Measurements from ENCODE around the gene DDX55. TPM values are rescaled to one million over a fixed set of nuclear protein-coding genes. Genes with fewer than 3 reads are reported as not detected.

DDX55 gene
- total RNA-seq, 1 experiment from 2014 or later, result 45.4 TPM

- CTCF ChIA-PET, result no interaction called here
- H3K4me3 ChIP-seq (ENCODE audit: low read depth, low read length), result no peak overlapping the region
- H3K4me1 Mint-ChIP-seq (ENCODE audit: low read depth, unreplicated experiment), result no peaks in the 10 kb centered on the region
- no peak overlapping the region for H3K27ac Mint-ChIP-seq (ENCODE audit: unreplicated experiment)
- H3K36me3 Mint-ChIP-seq (ENCODE audit: insufficient read depth, unreplicated experiment), result peaks cover 50% of the 10 kb centered on the region
- intact Hi-C loops (cut with micrococcal nuclease; ENCODE audit: unreplicated experiment), result no loop called here
- DNase-seq, result no peak
- no TSS peak for BruUV-seq (replicated peaks)
- TF ChIP-seq CTCF (IDR thresholded peaks at IDR 0.05; ENCODE audit: insufficient read depth in 1 of 2, low read depth in 1 of 2, low read length in 1 of 2, severe bottlenecking in 1 of 2, unreplicated experiment in 1 of 2), result no peak
- no peaks in the 10 kb centered on the region for H3K36me3 ChIP-seq (ENCODE audit: control insufficient read depth, insufficient read depth, low read length)
- H3K9me3 ChIP-seq, result no peaks in the 10 kb centered on the region
- POLR2A ChIA-PET, result interaction anchor here (0.5 kb wide), 1 partner anchor 23 kb away, joined by 3 read pairs; no protein-coding TSS in a partner anchor
- no peaks in the 10 kb centered on the region for H3K27me3 ChIP-seq (replicated peaks; ENCODE audit: control insufficient read depth, insufficient read depth, low read length)
- H3K9me3 Mint-ChIP-seq (ENCODE audit: unreplicated experiment), result no peaks in the 10 kb centered on the region
- H3K4me1 ChIP-seq, result no peaks in the 10 kb centered on the region
- H3K27me3 Mint-ChIP-seq (ENCODE audit: insufficient read depth, unreplicated experiment), result no peaks in the 10 kb centered on the region
- no peak overlapping the region for H3K4me3 Mint-ChIP-seq (ENCODE audit: unreplicated experiment)
Observed at GRCh38 chr12:123655420-123655819, 53.5 kb downstream of the DDX55 start.

GRCh38 chr12:123656392-123656791 lies 54.5 kb downstream of the DDX55 start:
- no peaks in the 10 kb centered on the region for H3K27me3 Mint-ChIP-seq (ENCODE audit: insufficient read depth, unreplicated experiment)
- ChIA-PET CTCF (no interaction called here), POLR2A (no interaction called here)
- Histone ChIP-seq H3K36me3 (ENCODE audit: control insufficient read depth, insufficient read depth, low read length) (no peaks in the 10 kb centered on the region), H3K4me3 (ENCODE audit: low read depth, low read length) (no peak overlapping the region), H3K9me3 (no peaks in the 10 kb centered on the region), H3K4me1 (no peaks in the 10 kb centered on the region), H3K27me3 (replicated peaks; ENCODE audit: control insufficient read depth, insufficient read depth, low read length) (no peaks in the 10 kb centered on the region)
- DNase-seq, result no peak
- no peaks in the 10 kb centered on the region for H3K4me1 Mint-ChIP-seq (ENCODE audit: low read depth, unreplicated experiment)
- no peak for TF ChIP-seq CTCF (IDR thresholded peaks at IDR 0.05; ENCODE audit: insufficient read depth in 1 of 2, low read depth in 1 of 2, low read length in 1 of 2, severe bottlenecking in 1 of 2, unreplicated experiment in 1 of 2)
- H3K9me3 Mint-ChIP-seq (ENCODE audit: unreplicated experiment), result no peaks in the 10 kb centered on the region
- H3K36me3 Mint-ChIP-seq (ENCODE audit: insufficient read depth, unreplicated experiment), result peaks cover 43% of the 10 kb centered on the region
- BruUV-seq (replicated peaks), result no TSS peak
- H3K27ac Mint-ChIP-seq (ENCODE audit: unreplicated experiment), result no peak overlapping the region
- intact Hi-C loops (cut with micrococcal nuclease; ENCODE audit: unreplicated experiment), result no loop called here
- H3K4me3 Mint-ChIP-seq (ENCODE audit: unreplicated experiment), result no peak overlapping the region

GRCh38 chr12:123657211-123657610 lies 55.3 kb downstream of the DDX55 start:
- H3K27me3 ChIP-seq (replicated peaks; ENCODE audit: control insufficient read depth, insufficient read depth, low read length), result no peaks in the 10 kb centered on the region
- ChIA-PET POLR2A (no interaction called here), CTCF (no interaction called here)
- no peak overlapping the region for H3K4me3 ChIP-seq (ENCODE audit: low read depth, low read length)
- intact Hi-C loops (cut with micrococcal nuclease; ENCODE audit: unreplicated experiment), result no loop called here
- Mint-ChIP-seq H3K27me3 (ENCODE audit: insufficient read depth, unreplicated experiment) (no peaks in the 10 kb centered on the region), H3K4me3 (ENCODE audit: unreplicated experiment) (no peak overlapping the region), H3K27ac (ENCODE audit: unreplicated experiment) (no peak overlapping the region), H3K9me3 (ENCODE audit: unreplicated experiment) (no peaks in the 10 kb centered on the region), H3K36me3 (ENCODE audit: insufficient read depth, unreplicated experiment) (peaks cover 35% of the 10 kb centered on the region), H3K4me1 (ENCODE audit: low read depth, unreplicated experiment) (no peaks in the 10 kb centered on the region)
- H3K4me1 ChIP-seq, result no peaks in the 10 kb centered on the region
- BruUV-seq (replicated peaks), result no TSS peak
- H3K36me3 ChIP-seq (ENCODE audit: control insufficient read depth, insufficient read depth, low read length), result no peaks in the 10 kb centered on the region
- DNase-seq, result no peak
- no peak for TF ChIP-seq CTCF (IDR thresholded peaks at IDR 0.05; ENCODE audit: insufficient read depth in 1 of 2, low read depth in 1 of 2, low read length in 1 of 2, severe bottlenecking in 1 of 2, unreplicated experiment in 1 of 2)
- H3K9me3 ChIP-seq, result no peaks in the 10 kb centered on the region
